GM18868 (cell line): ENCODE data around the gene VPS18.

ENCODE experiments used
- ATAC-seq: cut with Tn5 transposase; IDR thresholded peaks from one replicate; pipeline ENCODE4 v1.9.1; 2021; ENCODE audit warnings: mild to moderate bottlenecking, moderate library complexity; ENCODE audit not compliant: unreplicated experiment

VPS18 gene

GRCh38 chr15:40932649-40933516 is 38.6 kb downstream of the VPS18 start:
- no peak for ATAC-seq

- ATAC-seq, result no peak
Measured at GRCh38 chr15:40933517-40933902, 39.3 kb downstream of the VPS18 start.

- no peak for ATAC-seq
Measured at GRCh38 chr15:40934457-40934856, 40.2 kb downstream of the VPS18 start.

- no peak for ATAC-seq
Measured at GRCh38 chr15:40936234-40936708, 42.0 kb downstream of the VPS18 start.

GRCh38 chr15:40936709-40937666 is 42.7 kb downstream of the VPS18 start:
- ATAC-seq, result no peak

- no peak for ATAC-seq
Measured at GRCh38 chr15:40937762-40938535, 43.7 kb downstream of the VPS18 start.

- ATAC-seq, result no peak
Measured at GRCh38 chr15:40938536-40938870, 44.3 kb downstream of the VPS18 start.

GRCh38 chr15:40940296-40940801 is 46.1 kb downstream of the VPS18 start:
- no peak for ATAC-seq

- no peak for ATAC-seq
Measured at GRCh38 chr15:40941068-40941527, 46.8 kb downstream of the VPS18 start.

- peak; percentile 67 for ATAC-seq
Measured at GRCh38 chr15:40941528-40942336, 47.5 kb downstream of the VPS18 start.

GRCh38 chr15:40942337-40942854 is 48.1 kb downstream of the VPS18 start:
- ATAC-seq, result no peak

- no peak for ATAC-seq
Measured at GRCh38 chr15:40942878-40943277, 48.6 kb downstream of the VPS18 start.

GRCh38 chr15:40943764-40944365 is 49.6 kb downstream of the VPS18 start:
- no peak for ATAC-seq

- no peak for ATAC-seq
Measured at GRCh38 chr15:40944510-40945296, 50.5 kb downstream of the VPS18 start.

- ATAC-seq, result no peak
Measured at GRCh38 chr15:40948706-40949473, 54.6 kb downstream of the VPS18 start.

- no peak for ATAC-seq
Measured at GRCh38 chr15:40949756-40950207, 55.5 kb downstream of the VPS18 start.

GRCh38 chr15:40951764-40952163 is 57.5 kb downstream of the VPS18 start:
- no peak for ATAC-seq
